ENCODE measurements around the gene WDR91.

DNA sequence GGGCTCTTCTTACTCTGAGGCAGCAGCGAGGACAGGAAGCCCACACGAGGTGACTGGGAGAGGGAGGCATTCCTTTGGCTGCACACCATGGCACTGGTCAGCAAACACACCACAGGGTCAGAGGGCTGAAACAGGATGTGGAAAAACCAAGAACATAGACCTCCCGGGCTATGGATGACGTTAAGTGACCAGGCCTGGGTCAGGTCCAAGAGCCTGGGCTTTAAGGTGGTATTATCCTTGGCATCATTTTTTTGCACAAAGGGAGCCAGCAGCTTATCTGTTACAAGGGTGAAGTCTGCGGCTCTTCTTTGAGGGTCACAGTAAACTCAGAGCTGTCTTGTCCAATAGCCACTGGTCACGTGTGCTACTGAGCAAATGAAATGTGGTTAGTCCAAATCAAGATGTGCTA lies 7.0 kb downstream of the WDR91 start:
- TF ChIP-seq TAF1 (conservative IDR thresholded peaks at IDR 0.05) (no peak), JUND (IDR thresholded peaks at IDR 0.05) (no peak), RXRA (IDR thresholded peaks at IDR 0.05) (no peak), RAD21 (IDR thresholded peaks at IDR 0.05) (no peak), EGR1 (IDR thresholded peaks at IDR 0.05; ENCODE audit: low read depth in 2 of 2) (no peak), SP1 (IDR thresholded peaks at IDR 0.05) (no peak)
- TF ChIP-seq, protein P1, sequence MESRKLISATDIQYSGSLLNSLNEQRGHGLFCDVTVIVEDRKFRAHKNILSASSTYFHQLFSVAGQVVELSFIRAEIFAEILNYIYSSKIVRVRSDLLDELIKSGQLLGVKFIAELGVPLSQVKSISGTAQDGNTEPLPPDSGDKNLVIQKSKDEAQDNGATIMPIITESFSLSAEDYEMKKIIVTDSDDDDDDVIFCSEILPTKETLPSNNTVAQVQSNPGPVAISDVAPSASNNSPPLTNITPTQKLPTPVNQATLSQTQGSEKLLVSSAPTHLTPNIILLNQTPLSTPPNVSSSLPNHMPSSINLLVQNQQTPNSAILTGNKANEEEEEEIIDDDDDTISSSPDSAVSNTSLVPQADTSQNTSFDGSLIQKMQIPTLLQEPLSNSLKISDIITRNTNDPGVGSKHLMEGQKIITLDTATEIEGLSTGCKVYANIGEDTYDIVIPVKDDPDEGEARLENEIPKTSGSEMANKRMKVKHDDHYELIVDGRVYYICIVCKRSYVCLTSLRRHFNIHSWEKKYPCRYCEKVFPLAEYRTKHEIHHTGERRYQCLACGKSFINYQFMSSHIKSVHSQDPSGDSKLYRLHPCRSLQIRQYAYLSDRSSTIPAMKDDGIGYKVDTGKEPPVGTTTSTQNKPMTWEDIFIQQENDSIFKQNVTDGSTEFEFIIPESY (IDR thresholded peaks at IDR 0.05), result no peak
- TF ChIP-seq, protein P2, sequence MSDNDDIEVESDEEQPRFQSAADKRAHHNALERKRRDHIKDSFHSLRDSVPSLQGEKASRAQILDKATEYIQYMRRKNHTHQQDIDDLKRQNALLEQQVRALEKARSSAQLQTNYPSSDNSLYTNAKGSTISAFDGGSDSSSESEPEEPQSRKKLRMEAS (IDR thresholded peaks at IDR 0.05), result no peak
- TF ChIP-seq, protein P3, sequence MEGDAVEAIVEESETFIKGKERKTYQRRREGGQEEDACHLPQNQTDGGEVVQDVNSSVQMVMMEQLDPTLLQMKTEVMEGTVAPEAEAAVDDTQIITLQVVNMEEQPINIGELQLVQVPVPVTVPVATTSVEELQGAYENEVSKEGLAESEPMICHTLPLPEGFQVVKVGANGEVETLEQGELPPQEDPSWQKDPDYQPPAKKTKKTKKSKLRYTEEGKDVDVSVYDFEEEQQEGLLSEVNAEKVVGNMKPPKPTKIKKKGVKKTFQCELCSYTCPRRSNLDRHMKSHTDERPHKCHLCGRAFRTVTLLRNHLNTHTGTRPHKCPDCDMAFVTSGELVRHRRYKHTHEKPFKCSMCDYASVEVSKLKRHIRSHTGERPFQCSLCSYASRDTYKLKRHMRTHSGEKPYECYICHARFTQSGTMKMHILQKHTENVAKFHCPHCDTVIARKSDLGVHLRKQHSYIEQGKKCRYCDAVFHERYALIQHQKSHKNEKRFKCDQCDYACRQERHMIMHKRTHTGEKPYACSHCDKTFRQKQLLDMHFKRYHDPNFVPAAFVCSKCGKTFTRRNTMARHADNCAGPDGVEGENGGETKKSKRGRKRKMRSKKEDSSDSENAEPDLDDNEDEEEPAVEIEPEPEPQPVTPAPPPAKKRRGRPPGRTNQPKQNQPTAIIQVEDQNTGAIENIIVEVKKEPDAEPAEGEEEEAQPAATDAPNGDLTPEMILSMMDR (IDR thresholded peaks at IDR 0.05; ENCODE audit: low read depth, low read length, missing input control), result no peak
- TF ChIP-seq, protein P4, sequence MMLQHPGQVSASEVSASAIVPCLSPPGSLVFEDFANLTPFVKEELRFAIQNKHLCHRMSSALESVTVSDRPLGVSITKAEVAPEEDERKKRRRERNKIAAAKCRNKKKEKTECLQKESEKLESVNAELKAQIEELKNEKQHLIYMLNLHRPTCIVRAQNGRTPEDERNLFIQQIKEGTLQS (IDR thresholded peaks at IDR 0.05), result no peak
- TF ChIP-seq, protein P5, sequence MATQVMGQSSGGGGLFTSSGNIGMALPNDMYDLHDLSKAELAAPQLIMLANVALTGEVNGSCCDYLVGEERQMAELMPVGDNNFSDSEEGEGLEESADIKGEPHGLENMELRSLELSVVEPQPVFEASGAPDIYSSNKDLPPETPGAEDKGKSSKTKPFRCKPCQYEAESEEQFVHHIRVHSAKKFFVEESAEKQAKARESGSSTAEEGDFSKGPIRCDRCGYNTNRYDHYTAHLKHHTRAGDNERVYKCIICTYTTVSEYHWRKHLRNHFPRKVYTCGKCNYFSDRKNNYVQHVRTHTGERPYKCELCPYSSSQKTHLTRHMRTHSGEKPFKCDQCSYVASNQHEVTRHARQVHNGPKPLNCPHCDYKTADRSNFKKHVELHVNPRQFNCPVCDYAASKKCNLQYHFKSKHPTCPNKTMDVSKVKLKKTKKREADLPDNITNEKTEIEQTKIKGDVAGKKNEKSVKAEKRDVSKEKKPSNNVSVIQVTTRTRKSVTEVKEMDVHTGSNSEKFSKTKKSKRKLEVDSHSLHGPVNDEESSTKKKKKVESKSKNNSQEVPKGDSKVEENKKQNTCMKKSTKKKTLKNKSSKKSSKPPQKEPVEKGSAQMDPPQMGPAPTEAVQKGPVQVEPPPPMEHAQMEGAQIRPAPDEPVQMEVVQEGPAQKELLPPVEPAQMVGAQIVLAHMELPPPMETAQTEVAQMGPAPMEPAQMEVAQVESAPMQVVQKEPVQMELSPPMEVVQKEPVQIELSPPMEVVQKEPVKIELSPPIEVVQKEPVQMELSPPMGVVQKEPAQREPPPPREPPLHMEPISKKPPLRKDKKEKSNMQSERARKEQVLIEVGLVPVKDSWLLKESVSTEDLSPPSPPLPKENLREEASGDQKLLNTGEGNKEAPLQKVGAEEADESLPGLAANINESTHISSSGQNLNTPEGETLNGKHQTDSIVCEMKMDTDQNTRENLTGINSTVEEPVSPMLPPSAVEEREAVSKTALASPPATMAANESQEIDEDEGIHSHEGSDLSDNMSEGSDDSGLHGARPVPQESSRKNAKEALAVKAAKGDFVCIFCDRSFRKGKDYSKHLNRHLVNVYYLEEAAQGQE (IDR thresholded peaks at IDR 0.05), result no peak

All from liver (tissue), 3 donors.